ENCODE data around the gene PCGF2.

DNA sequence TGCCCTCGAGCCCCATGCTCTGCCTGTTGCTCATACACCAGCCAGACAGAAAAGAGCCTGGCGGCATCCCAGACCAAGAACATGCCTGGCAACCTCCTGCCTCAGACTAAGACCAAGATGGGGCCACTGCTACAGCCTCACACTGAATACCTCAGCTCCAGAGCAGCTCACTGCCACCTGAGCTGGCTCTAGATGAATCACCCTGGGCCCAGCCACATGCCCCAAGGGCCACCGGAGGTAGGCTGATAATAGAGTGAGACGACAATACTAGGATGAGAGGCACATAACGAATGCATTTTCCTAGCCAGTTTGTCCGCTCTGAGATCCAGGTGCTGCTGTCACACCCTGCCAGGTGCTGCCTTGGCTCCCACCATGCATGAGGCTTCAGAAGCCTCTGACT lies 38.2 kb upstream of the PCGF2 start:
- TF ChIP-seq POLR2A (IDR thresholded peaks at IDR 0.05): no peak
- TF ChIP-seq, protein P1, sequence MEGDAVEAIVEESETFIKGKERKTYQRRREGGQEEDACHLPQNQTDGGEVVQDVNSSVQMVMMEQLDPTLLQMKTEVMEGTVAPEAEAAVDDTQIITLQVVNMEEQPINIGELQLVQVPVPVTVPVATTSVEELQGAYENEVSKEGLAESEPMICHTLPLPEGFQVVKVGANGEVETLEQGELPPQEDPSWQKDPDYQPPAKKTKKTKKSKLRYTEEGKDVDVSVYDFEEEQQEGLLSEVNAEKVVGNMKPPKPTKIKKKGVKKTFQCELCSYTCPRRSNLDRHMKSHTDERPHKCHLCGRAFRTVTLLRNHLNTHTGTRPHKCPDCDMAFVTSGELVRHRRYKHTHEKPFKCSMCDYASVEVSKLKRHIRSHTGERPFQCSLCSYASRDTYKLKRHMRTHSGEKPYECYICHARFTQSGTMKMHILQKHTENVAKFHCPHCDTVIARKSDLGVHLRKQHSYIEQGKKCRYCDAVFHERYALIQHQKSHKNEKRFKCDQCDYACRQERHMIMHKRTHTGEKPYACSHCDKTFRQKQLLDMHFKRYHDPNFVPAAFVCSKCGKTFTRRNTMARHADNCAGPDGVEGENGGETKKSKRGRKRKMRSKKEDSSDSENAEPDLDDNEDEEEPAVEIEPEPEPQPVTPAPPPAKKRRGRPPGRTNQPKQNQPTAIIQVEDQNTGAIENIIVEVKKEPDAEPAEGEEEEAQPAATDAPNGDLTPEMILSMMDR (IDR thresholded peaks at IDR 0.05): no peak
